ENCODE data around the gene PLPP6. TPM values are rescaled to one million over a fixed set of nuclear protein-coding genes. Genes with fewer than 3 reads are reported as not detected.

Gene PLPP6
- total and polyA plus RNA-seq, 2 of the 13 experiments (the other 11 are each of a cell fraction or from before 2014, with no cell fraction given), result 12.1 to 15.5 TPM

DNA sequence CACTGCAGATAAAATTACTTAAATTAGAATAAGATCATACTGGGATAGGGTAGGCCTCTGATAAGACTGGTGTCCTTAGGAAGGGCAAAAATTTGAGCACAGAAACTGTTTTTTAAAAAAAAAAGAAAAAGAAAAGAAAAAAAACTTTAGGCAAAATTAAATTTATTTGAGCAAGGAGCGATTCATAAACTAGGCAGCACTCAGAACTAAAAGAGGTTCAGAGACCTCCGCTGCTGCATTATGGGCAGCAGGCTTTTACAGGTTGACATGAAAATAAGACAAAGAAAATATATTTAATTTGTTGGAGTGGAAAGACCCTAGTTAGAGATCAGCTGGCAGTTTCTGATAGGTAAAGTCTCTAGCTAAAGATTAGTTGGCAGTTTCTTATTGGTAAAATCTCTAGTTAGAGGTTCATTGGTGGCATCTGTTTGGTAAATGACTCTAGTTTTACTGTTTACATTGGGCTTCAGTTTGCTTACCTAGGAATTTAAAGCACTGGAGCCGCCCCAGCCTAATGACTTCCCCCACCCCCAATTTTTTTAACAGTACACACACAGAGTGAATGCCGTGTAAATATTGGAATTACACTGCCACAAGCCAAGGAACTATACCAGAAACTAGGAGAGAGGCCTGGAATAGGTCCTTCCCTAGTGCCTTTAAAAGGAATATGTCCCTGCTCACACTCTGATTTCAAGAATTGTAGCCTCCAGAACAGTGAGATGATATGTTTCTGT is 4.5 kb upstream of the PLPP6 start (continued):
- peak; percentile 81 for TF ChIP-seq PAXIP1 (CRISPR knock-in tag; conservative IDR thresholded peaks at IDR 0.05)
- no peak for TF ChIP-seq ZNF275 (CRISPR knock-in tag; IDR thresholded peaks at IDR 0.05; ENCODE audit: borderline replicate concordance)
- TF ChIP-seq, protein P1, sequence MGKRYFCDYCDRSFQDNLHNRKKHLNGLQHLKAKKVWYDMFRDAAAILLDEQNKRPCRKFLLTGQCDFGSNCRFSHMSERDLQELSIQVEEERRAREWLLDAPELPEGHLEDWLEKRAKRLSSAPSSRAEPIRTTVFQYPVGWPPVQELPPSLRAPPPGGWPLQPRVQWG (CRISPR knock-in tag; IDR thresholded peaks at IDR 0.05; ENCODE audit: borderline replicate concordance, low read depth), result no peak
- TF ChIP-seq, protein P2, sequence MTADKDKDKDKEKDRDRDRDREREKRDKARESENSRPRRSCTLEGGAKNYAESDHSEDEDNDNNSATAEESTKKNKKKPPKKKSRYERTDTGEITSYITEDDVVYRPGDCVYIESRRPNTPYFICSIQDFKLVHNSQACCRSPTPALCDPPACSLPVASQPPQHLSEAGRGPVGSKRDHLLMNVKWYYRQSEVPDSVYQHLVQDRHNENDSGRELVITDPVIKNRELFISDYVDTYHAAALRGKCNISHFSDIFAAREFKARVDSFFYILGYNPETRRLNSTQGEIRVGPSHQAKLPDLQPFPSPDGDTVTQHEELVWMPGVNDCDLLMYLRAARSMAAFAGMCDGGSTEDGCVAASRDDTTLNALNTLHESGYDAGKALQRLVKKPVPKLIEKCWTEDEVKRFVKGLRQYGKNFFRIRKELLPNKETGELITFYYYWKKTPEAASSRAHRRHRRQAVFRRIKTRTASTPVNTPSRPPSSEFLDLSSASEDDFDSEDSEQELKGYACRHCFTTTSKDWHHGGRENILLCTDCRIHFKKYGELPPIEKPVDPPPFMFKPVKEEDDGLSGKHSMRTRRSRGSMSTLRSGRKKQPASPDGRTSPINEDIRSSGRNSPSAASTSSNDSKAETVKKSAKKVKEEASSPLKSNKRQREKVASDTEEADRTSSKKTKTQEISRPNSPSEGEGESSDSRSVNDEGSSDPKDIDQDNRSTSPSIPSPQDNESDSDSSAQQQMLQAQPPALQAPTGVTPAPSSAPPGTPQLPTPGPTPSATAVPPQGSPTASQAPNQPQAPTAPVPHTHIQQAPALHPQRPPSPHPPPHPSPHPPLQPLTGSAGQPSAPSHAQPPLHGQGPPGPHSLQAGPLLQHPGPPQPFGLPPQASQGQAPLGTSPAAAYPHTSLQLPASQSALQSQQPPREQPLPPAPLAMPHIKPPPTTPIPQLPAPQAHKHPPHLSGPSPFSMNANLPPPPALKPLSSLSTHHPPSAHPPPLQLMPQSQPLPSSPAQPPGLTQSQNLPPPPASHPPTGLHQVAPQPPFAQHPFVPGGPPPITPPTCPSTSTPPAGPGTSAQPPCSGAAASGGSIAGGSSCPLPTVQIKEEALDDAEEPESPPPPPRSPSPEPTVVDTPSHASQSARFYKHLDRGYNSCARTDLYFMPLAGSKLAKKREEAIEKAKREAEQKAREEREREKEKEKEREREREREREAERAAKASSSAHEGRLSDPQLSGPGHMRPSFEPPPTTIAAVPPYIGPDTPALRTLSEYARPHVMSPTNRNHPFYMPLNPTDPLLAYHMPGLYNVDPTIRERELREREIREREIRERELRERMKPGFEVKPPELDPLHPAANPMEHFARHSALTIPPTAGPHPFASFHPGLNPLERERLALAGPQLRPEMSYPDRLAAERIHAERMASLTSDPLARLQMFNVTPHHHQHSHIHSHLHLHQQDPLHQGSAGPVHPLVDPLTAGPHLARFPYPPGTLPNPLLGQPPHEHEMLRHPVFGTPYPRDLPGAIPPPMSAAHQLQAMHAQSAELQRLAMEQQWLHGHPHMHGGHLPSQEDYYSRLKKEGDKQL (CRISPR knock-in tag; IDR thresholded peaks at IDR 0.05; ENCODE audit: low read depth), result peak; percentile 84; the same call in 1 of the 2 replicates
- TF ChIP-seq GATAD2A (CRISPR knock-in tag; IDR thresholded peaks at IDR 0.05), result peak; percentile 73
- no peak for TF ChIP-seq KMT2A (CRISPR knock-in tag; IDR thresholded peaks at IDR 0.05)
- TF ChIP-seq, protein P3, sequence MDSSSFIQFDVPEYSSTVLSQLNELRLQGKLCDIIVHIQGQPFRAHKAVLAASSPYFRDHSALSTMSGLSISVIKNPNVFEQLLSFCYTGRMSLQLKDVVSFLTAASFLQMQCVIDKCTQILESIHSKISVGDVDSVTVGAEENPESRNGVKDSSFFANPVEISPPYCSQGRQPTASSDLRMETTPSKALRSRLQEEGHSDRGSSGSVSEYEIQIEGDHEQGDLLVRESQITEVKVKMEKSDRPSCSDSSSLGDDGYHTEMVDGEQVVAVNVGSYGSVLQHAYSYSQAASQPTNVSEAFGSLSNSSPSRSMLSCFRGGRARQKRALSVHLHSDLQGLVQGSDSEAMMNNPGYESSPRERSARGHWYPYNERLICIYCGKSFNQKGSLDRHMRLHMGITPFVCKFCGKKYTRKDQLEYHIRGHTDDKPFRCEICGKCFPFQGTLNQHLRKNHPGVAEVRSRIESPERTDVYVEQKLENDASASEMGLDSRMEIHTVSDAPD (CRISPR knock-in tag; IDR thresholded peaks at IDR 0.05), result 0 out of 2 replicates have a peak, but pooled peaks have one; percentile 74
- TF ChIP-seq POLR2AphosphoS2 (IDR thresholded peaks at IDR 0.05; ENCODE audit: low read depth, low read length), result no peak
- no peak for TF ChIP-seq MTA3 (CRISPR knock-in tag; IDR thresholded peaks at IDR 0.05)
- TF ChIP-seq ZNF362 (CRISPR knock-in tag; IDR thresholded peaks at IDR 0.05; ENCODE audit: borderline replicate concordance), result peak; percentile 82; the same call in 1 of the 2 replicates
- no peak for TF ChIP-seq XRCC5 (optimal IDR thresholded peaks at IDR 0.05; ENCODE audit: low read length)
- TF ChIP-seq KDM6A (CRISPR knock-in tag; IDR thresholded peaks at IDR 0.05; ENCODE audit: low read depth), result peak; percentile 18; the same call in 1 of the 2 replicates
- no peak for TF ChIP-seq ZNF20 (CRISPR knock-in tag; IDR thresholded peaks at IDR 0.05)

All from HepG2 (cell line).